ENCODE data around the gene SERGEF.

- no peak for TF ChIP-seq ZFX (IDR thresholded peaks at IDR 0.05)
- no peak for TF ChIP-seq CTCF (conservative IDR thresholded peaks at IDR 0.05)
Observed at GRCh38 chr11:17831228-17831627, 181.6 kb downstream of the SERGEF start.
